AG09319 (cell line): ENCODE measurements around the gene TMSB15C.

Experiments used
- DNase-seq: peaks from one replicate; pipeline ENCODE4 v3.0.0-alpha.2; 2010; ENCODE audit warnings: low read depth; ENCODE audit errors: extremely low read depth
- TF ChIP-seq, protein P1 (sequence below): IDR thresholded peaks from 2 replicates; pipeline ENCODE4 v1.5.1; 2011; ENCODE audit warnings: low read depth, mild to moderate bottlenecking, inconsistent platforms, low read length, moderate library complexity

Gene TMSB15C

DNA sequence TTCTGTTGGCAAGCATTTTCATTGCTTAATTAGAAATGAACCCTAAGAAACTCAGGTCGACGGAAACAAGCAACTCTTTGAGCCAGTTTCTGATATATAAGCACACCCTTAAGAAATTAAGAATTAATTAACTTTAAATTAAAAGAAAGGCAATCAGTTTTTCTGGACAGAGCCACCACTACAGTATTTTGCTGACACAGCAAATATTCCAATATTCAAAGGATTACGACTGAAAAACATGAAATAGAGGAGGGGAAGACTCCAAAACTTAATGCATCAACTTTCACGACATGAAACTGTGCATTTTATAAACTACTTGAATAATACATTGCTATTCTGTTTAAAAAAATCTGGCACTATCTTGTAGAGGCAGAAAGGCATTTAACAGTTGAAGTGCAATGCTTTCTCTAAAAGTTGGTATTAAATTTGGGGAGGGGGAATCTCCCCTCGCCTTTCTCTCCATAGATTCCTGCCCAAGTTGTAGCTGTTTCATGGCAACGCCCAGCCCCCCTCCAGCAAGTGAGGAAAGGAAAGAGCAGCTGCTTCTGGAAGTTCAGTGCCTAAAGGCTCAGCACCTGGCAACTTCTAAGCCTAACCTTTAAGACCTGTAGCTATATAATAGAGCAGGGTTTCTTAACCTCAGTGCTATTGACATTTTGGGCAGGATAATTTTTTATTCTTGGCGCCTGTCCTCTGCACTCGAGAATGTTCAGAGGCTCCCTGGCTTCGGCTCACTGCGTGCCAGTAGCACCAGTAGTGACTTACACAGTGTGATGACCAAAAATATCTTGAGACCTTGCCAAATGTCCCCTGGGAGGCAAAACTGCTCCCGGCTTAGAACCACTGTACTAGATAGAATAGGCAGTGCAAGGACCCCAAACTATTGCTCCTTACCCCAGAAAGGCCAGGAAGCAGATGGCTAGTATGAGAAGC, 29.6 kb upstream of the TMSB15C start:
- TF ChIP-seq, protein P1, sequence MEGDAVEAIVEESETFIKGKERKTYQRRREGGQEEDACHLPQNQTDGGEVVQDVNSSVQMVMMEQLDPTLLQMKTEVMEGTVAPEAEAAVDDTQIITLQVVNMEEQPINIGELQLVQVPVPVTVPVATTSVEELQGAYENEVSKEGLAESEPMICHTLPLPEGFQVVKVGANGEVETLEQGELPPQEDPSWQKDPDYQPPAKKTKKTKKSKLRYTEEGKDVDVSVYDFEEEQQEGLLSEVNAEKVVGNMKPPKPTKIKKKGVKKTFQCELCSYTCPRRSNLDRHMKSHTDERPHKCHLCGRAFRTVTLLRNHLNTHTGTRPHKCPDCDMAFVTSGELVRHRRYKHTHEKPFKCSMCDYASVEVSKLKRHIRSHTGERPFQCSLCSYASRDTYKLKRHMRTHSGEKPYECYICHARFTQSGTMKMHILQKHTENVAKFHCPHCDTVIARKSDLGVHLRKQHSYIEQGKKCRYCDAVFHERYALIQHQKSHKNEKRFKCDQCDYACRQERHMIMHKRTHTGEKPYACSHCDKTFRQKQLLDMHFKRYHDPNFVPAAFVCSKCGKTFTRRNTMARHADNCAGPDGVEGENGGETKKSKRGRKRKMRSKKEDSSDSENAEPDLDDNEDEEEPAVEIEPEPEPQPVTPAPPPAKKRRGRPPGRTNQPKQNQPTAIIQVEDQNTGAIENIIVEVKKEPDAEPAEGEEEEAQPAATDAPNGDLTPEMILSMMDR = no peak
- DNase-seq = no peak

DNA sequence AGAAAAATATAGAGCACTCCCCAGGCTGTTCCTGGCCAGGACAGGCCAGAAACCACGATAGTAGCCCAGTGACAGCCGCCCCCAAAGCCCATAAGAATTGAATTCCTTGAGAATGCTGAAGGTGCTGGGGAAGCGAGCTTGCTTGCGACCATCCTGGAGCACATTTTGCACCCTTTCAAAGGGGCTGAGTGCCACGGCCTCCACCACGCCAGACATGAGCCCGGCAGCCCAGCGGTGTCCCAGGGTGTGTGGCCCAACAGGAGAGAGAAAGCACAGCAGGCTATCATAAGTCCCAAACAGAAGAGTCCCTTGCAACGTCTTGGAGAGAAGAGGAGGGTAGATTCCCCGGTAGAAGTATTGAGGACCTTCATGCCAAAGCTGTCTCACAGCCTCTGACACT, 28.6 kb upstream of the TMSB15C start:
- TF ChIP-seq, protein P1 = no peak
- DNase-seq = no peak

DNA sequence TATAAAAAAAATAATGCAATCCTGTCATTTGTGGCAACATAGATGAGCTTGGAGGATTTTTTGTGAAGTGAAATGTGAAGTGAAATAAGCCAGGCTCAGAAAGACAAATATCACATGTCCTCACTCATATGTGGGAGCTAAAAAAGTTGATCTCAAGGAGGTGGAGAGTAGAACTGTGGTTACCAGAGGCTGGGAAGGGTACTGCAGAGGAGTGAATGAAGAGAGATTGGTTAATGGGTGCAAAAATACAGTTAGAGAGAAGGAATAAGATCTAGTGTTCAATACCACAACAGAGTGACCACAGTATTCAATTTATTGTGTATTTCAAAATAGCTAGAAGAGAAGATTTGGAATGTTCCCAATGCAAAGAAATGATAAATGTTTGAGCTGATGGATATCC, 22.9 kb upstream of the TMSB15C start:
- TF ChIP-seq, protein P1 = no peak
- no peak for DNase-seq

DNA sequence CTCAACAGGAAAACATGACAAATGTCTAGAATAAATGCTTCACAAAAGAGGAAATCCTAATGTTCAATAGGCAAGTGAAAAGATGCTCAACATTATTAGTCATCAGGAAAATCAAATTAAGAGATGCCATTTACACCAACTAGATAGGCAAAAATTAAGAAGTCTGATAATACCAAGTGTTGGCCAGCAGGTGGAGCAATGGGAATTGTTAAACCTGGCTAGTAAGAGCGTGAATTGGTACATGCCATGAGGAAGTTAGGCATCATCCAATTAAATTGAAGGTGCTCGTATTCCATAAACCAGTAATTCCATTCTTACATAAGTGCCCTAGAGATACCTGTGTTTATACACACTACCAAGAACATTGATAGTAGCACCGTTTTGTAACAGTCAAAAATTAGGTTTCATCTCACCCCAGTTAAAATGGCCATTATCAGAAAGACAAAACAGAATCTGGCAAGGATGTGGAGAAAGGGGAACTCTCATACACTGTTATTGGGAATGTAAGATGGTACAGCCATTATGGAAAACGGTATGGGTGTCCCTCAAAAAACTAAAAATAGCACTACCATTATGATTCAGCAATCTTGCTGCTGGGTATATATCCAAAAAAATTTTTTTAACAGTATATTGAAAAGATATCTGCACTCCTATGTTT, 22.2 kb upstream of the TMSB15C start:
- peak; percentile 62 for DNase-seq
- TF ChIP-seq, protein P1 = peak; percentile 66

DNA sequence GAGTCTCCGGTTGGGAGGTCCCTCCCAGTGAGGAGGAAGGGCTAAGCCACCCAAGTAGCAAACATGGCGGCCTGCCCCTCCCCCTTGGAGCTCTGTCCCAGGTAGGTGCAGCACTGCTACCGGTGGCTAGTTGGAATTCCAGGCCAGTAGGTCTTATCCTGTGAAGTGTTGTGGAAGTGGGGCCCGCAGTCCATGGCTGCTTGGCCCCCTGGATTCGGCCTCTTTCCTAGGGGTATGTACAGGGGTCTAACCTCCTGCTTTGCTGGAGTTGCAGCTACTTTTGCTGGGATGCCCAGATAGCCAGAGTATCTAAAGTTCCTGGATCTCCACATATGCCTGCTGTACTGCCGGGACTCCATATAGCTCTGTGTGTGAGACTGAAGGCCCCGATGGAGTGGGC, 9.9 kb upstream of the TMSB15C start:
- no peak for DNase-seq
- TF ChIP-seq, protein P1 = no peak

DNA sequence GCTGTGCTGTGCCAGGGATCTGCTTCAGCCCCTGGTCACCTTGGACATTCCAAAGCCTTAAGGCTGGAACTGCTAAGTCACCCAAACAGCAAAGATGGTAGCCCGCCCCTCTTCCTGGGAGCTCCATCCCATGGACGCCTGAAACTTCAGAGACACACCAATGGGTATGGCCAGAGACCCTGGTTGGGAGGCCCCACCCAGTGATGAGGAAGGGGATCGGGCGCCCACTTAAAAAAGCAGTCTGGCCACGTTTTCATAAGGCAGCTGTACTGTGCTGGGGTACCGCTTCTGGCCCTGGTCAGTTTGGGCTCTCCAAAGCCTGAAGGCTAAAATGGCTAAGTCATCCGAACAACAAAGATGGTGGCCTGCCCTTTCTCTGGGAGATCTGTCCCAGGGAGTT, 9.4 kb upstream of the TMSB15C start:
- TF ChIP-seq, protein P1 = no peak

More for the DNA sequence above, 9.4 kb upstream of the TMSB15C start:
- DNase-seq = no peak
